ENCODE results near the gene CDCP1. TPM values are rescaled to one million over a fixed set of nuclear protein-coding genes. Genes with fewer than 3 reads are reported as not detected.
A peak's percentile ranks its signal among the peaks of the same experiment; 100 is the strongest.

The CDCP1 gene
- total RNA-seq, 1 donor: 7.6 TPM

- Histone ChIP-seq H3K27me3 (ENCODE audit: insufficient read depth, low read length) (no peaks in the 10 kb centered on the region), H4K20me1 (ENCODE audit: insufficient read depth, low read length) (no peaks in the 10 kb centered on the region), H3K4me2 (ENCODE audit: insufficient read depth, low read length) (no peak overlapping the region), H3K4me1 (ENCODE audit: insufficient read depth, low read length) (peaks cover 32% of the 10 kb centered on the region), H3K9me3 (ENCODE audit: low read depth, low read length) (no peaks in the 10 kb centered on the region), H3K4me3 (ENCODE audit: insufficient read depth, low read length) (no peak overlapping the region), H3K27ac (ENCODE audit: low read depth, low read length) (no peak overlapping the region), H3K79me2 (ENCODE audit: insufficient read depth, low read length) (no peaks in the 10 kb centered on the region), H3K36me3 (ENCODE audit: insufficient read depth, low read length) (no peaks in the 10 kb centered on the region), H2AFZ (ENCODE audit: low read length) (no peak overlapping the region)
- DNase-seq (ENCODE audit: insufficient read length, low spot score, missing footprints): no peak
- no peak for TF ChIP-seq CTCF (IDR thresholded peaks at IDR 0.05; ENCODE audit: extremely low read depth, low read depth, low read length)
Measured at GRCh38 chr3:45103334-45103733, 42.8 kb downstream of the CDCP1 start.

- H3K27me3 ChIP-seq (ENCODE audit: insufficient read depth, low read length): no peaks in the 10 kb centered on the region
- TF ChIP-seq CTCF (IDR thresholded peaks at IDR 0.05; ENCODE audit: extremely low read depth, low read depth, low read length): no peak
- no peaks in the 10 kb centered on the region for H3K79me2 ChIP-seq (ENCODE audit: insufficient read depth, low read length)
- no peaks in the 10 kb centered on the region for H3K36me3 ChIP-seq (ENCODE audit: insufficient read depth, low read length)
- H2AFZ ChIP-seq (ENCODE audit: low read length): peak overlapping the region; percentile 78
- no peak overlapping the region for H3K4me2 ChIP-seq (ENCODE audit: insufficient read depth, low read length)
- H4K20me1 ChIP-seq (ENCODE audit: insufficient read depth, low read length): no peaks in the 10 kb centered on the region
- H3K9me3 ChIP-seq (ENCODE audit: low read depth, low read length): no peaks in the 10 kb centered on the region
- DNase-seq (ENCODE audit: insufficient read length, low spot score, missing footprints): no peak
- H3K4me3 ChIP-seq (ENCODE audit: insufficient read depth, low read length): no peak overlapping the region
- peak overlapping the region; percentile 55 for H3K27ac ChIP-seq (ENCODE audit: low read depth, low read length)
- peaks cover 22% of the 10 kb centered on the region for H3K4me1 ChIP-seq (ENCODE audit: insufficient read depth, low read length)
Measured at GRCh38 chr3:45100981-45101407, 45.2 kb downstream of the CDCP1 start.

- H3K9me3 ChIP-seq (ENCODE audit: low read depth, low read length): no peaks in the 10 kb centered on the region
- no peak for DNase-seq (ENCODE audit: insufficient read length, low spot score, missing footprints)
- no peak overlapping the region for H2AFZ ChIP-seq (ENCODE audit: low read length)
- no peaks in the 10 kb centered on the region for H4K20me1 ChIP-seq (ENCODE audit: insufficient read depth, low read length)
- no peaks in the 10 kb centered on the region for H3K79me2 ChIP-seq (ENCODE audit: insufficient read depth, low read length)
- no peaks in the 10 kb centered on the region for H3K36me3 ChIP-seq (ENCODE audit: insufficient read depth, low read length)
- no peak overlapping the region for H3K4me2 ChIP-seq (ENCODE audit: insufficient read depth, low read length)
- no peaks in the 10 kb centered on the region for H3K27me3 ChIP-seq (ENCODE audit: insufficient read depth, low read length)
- H3K4me3 ChIP-seq (ENCODE audit: insufficient read depth, low read length): no peak overlapping the region
- peaks cover 10% of the 10 kb centered on the region for H3K4me1 ChIP-seq (ENCODE audit: insufficient read depth, low read length)
- no peak overlapping the region for H3K27ac ChIP-seq (ENCODE audit: low read depth, low read length)
- no peak for TF ChIP-seq CTCF (IDR thresholded peaks at IDR 0.05; ENCODE audit: extremely low read depth, low read depth, low read length)
Measured at GRCh38 chr3:45098310-45098709, 47.9 kb downstream of the CDCP1 start.

GRCh38 chr3:45097296-45097883 lies 48.8 kb downstream of the CDCP1 start:
- Histone ChIP-seq H3K4me1 (ENCODE audit: insufficient read depth, low read length) (peaks cover 19% of the 10 kb centered on the region), H2AFZ (ENCODE audit: low read length) (no peak overlapping the region), H3K27me3 (ENCODE audit: insufficient read depth, low read length) (no peaks in the 10 kb centered on the region), H3K4me2 (ENCODE audit: insufficient read depth, low read length) (no peak overlapping the region), H3K4me3 (ENCODE audit: insufficient read depth, low read length) (no peak overlapping the region), H3K27ac (ENCODE audit: low read depth, low read length) (no peak overlapping the region), H4K20me1 (ENCODE audit: insufficient read depth, low read length) (no peaks in the 10 kb centered on the region), H3K36me3 (ENCODE audit: insufficient read depth, low read length) (no peaks in the 10 kb centered on the region), H3K9me3 (ENCODE audit: low read depth, low read length) (no peaks in the 10 kb centered on the region), H3K79me2 (ENCODE audit: insufficient read depth, low read length) (no peaks in the 10 kb centered on the region)
- TF ChIP-seq CTCF (IDR thresholded peaks at IDR 0.05; ENCODE audit: extremely low read depth, low read depth, low read length): no peak
- DNase-seq (ENCODE audit: insufficient read length, low spot score, missing footprints): no peak

Data from osteoblast (primary cell).